Panc1 (cell line): ENCODE results near the gene CAND2. TPM values are rescaled to one million over a fixed set of nuclear protein-coding genes. Genes with fewer than 3 reads are reported as not detected.

ENCODE experiments used
- ATAC-seq: fragments of 200-7000 bp; cut with Tn5 transposase; 2 replicates; pipeline ENCODE4 v1.9.1; 2020; ENCODE audit warnings: mild to moderate bottlenecking, moderate library complexity
- BruUV-seq: library from RNA; stranded (reverse); fragments of 400-500 nt; replicated peaks from 2 replicates; lab custom pipeline; 2021; lab: Mats Ljungman, UMichigan
- CTCF ChIA-PET: fragments of 300-600 bp; sonication (Branson Sonifier 250); formaldehyde crosslinking; loops from one replicate; lab custom pipeline; 2022; ENCODE audit warnings: antibody characterized with exemption; lab: Charles Lee
- POLR2A ChIA-PET: fragments of 300-600 bp; sonication (Branson Sonifier 250); formaldehyde crosslinking; loops from one replicate; lab custom pipeline; 2022; ENCODE audit warnings: antibody characterized with exemption; lab: Charles Lee
- DNase-seq: peaks from one replicate; pipeline ENCODE4 v3.0.0-alpha.2; 2010; ENCODE audit warnings: low read depth, low spot score
- H3K27ac ChIP-seq: 2 replicates; pipeline ENCODE4 v1.5.1; 2011; ENCODE audit warnings: mild to moderate bottlenecking, low read length, inconsistent platforms
- H3K27me3 ChIP-seq: fragments of 200-500 bp; sonication (Bioruptor generic); 2 replicates; pipeline ENCODE4 v1.6.0; 2014; ENCODE audit warnings: low read length, inconsistent platforms; ENCODE audit not compliant: control insufficient read depth, insufficient read depth
- H3K36me3 ChIP-seq: fragments of 200-500 bp; sonication (Bioruptor generic); 2 replicates; pipeline ENCODE4 v1.5.1; 2014; ENCODE audit warnings: inconsistent platforms, mild to moderate bottlenecking, low read length, moderate library complexity; ENCODE audit not compliant: control insufficient read depth, insufficient read depth
- H3K4me1 ChIP-seq: 2 replicates; pipeline ENCODE4 v1.5.1; 2011; ENCODE audit warnings: inconsistent platforms, mild to moderate bottlenecking, low read length, moderate library complexity; ENCODE audit not compliant: control insufficient read depth, insufficient read depth
- H3K4me3 ChIP-seq, 2 experiments: 2 replicates each; pipeline ENCODE4 v1.5.1; 2011 to 2012; ENCODE audit warnings: low read depth in 2 of 2, low read length in 2 of 2, mild to moderate bottlenecking in 2 of 2, inconsistent platforms in 1 of 2, moderate library complexity in 1 of 2
- H3K9me3 ChIP-seq: fragments of 200-500 bp; sonication (Bioruptor generic); 2 replicates; pipeline ENCODE4 v1.5.1; 2014; ENCODE audit warnings: low read depth, mild to moderate bottlenecking, inconsistent platforms, low read length, moderate library complexity; ENCODE audit not compliant: control insufficient read depth, insufficient read depth
- POLR2AphosphoS5 ChIP-seq: IDR thresholded peaks from 2 replicates; pipeline ENCODE4 v1.6.1; 2012; ENCODE audit warnings: mild to moderate bottlenecking, low read depth, low read length, moderate library complexity
- REST ChIP-seq, 2 experiments: IDR thresholded peaks; 2 replicates each; pipeline ENCODE4 v1.6.1; 2011 to 2012; ENCODE audit warnings: low read depth in 2 of 2, control low read depth in 1 of 2, low read length in 1 of 2, mild to moderate bottlenecking in 1 of 2, moderate library complexity in 1 of 2; ENCODE audit not compliant: insufficient read depth in 1 of 2
- SIN3A ChIP-seq: IDR thresholded peaks from 2 replicates; pipeline ENCODE4 v1.6.1; 2012; ENCODE audit warnings: low read depth, mild to moderate bottlenecking, low read length, moderate library complexity, borderline replicate concordance; ENCODE audit not compliant: insufficient read depth
- TCF7L2 ChIP-seq: IDR thresholded peaks from 2 replicates; pipeline ENCODE4 v1.6.1; 2011; ENCODE audit warnings: mild to moderate bottlenecking, low read depth, low read length, inconsistent platforms
- in situ Hi-C: cut with HindIII; loops from 2 replicates; pipeline ENCODE4 v1.10.0; 2016; ENCODE audit warnings: low sequenced_read_pairs, low pct_unique_long_range_greater_than_20kb
- intact Hi-C: fragments of 100-400 bp; cut with micrococcal nuclease; formaldehyde crosslinking; loops from one replicate; pipeline ENCODE4 v1.10.0; 2022; ENCODE audit not compliant: unreplicated experiment
- total RNA-seq: library from RNA; stranded (reverse); gene quantifications from one replicate; pipeline ENCODE4 v1.2.1, GENCODE V29; 2021; ENCODE audit not compliant: unreplicated experiment
- TF ChIP-seq, protein P1 (sequence below): fragments of 450-650 bp; IDR thresholded peaks from 2 replicates; pipeline ENCODE4 v1.5.1; 2017; ENCODE audit warnings: mild to moderate bottlenecking

CAND2 gene
- total RNA-seq, 1 experiment from 2014 or later = 0.13 TPM

GRCh38 chr3:12753275-12754028 is 43.0 kb upstream of the CAND2 start:
- Histone ChIP-seq H3K27me3 (no peaks in the 10 kb centered on the region), H3K4me1 (peaks cover 5% of the 10 kb centered on the region; the same call in 1 of the 2 replicates), H3K27ac (no peak overlapping the region), H3K36me3 (no peaks in the 10 kb centered on the region), H3K4me3 (no peak overlapping the region), H3K9me3 (no peaks in the 10 kb centered on the region)
- BruUV-seq = no TSS peak
- intact Hi-C loops = no loop called here
- ATAC-seq (no peak), DNase-seq (no peak)
- ChIA-PET POLR2A (interaction anchor here (0.7 kb wide), 1 partner anchor 38 kb away, joined by 4 read pairs; no protein-coding TSS in a partner anchor), CTCF (interaction anchor here (0.9 kb wide), 1 partner anchor 57 kb away, joined by 3 read pairs; no protein-coding TSS in a partner anchor)
- in situ Hi-C loops = no loop called here
- no peak for TF ChIP-seq POLR2AphosphoS5
- no peak for TF ChIP-seq SIN3A
- no peak for TF ChIP-seq TCF7L2
- no peak for TF ChIP-seq REST (IDR thresholded peaks at IDR 0.05; ENCODE audit: insufficient read depth in 1 of 2, low read depth in 2 of 2, low read length in 1 of 2)
- TF ChIP-seq, protein P1, sequence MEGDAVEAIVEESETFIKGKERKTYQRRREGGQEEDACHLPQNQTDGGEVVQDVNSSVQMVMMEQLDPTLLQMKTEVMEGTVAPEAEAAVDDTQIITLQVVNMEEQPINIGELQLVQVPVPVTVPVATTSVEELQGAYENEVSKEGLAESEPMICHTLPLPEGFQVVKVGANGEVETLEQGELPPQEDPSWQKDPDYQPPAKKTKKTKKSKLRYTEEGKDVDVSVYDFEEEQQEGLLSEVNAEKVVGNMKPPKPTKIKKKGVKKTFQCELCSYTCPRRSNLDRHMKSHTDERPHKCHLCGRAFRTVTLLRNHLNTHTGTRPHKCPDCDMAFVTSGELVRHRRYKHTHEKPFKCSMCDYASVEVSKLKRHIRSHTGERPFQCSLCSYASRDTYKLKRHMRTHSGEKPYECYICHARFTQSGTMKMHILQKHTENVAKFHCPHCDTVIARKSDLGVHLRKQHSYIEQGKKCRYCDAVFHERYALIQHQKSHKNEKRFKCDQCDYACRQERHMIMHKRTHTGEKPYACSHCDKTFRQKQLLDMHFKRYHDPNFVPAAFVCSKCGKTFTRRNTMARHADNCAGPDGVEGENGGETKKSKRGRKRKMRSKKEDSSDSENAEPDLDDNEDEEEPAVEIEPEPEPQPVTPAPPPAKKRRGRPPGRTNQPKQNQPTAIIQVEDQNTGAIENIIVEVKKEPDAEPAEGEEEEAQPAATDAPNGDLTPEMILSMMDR = no peak

GRCh38 chr3:12754313-12754712 is 42.2 kb upstream of the CAND2 start:
- Histone ChIP-seq H3K27me3 (no peaks in the 10 kb centered on the region), H3K4me3 (no peak overlapping the region), H3K36me3 (no peaks in the 10 kb centered on the region), H3K9me3 (no peaks in the 10 kb centered on the region), H3K27ac (no peak overlapping the region), H3K4me1 (peaks cover 10% of the 10 kb centered on the region)
- ChIA-PET POLR2A (interaction anchor here (0.6 kb wide), 1 partner anchor 454 kb away, joined by 5 read pairs; no protein-coding TSS in a partner anchor), CTCF (no interaction called here)
- ATAC-seq (no peak), DNase-seq (no peak)
- no peak for TF ChIP-seq REST (IDR thresholded peaks at IDR 0.05; ENCODE audit: insufficient read depth in 1 of 2, low read depth in 2 of 2, low read length in 1 of 2)
- TF ChIP-seq POLR2AphosphoS5 = no peak
- TF ChIP-seq, protein P1 = no peak
- no peak for TF ChIP-seq SIN3A
- no peak for TF ChIP-seq TCF7L2
- in situ Hi-C loops (no loop called here), intact Hi-C loops (no loop called here)
- BruUV-seq = no TSS peak
